ENCODE results near the gene CES2. TPM values are rescaled to one million over a fixed set of nuclear protein-coding genes. Genes with fewer than 3 reads are reported as not detected.
A peak's percentile ranks its signal among the peaks of the same experiment; 100 is the strongest.

CES2 gene
- total and polyA plus RNA-seq, 9 of the 15 experiments (the other 6 are each of a cell fraction or from before 2014, with no cell fraction given): 2.2 to 37.9 (median 24.4) TPM

DNA sequence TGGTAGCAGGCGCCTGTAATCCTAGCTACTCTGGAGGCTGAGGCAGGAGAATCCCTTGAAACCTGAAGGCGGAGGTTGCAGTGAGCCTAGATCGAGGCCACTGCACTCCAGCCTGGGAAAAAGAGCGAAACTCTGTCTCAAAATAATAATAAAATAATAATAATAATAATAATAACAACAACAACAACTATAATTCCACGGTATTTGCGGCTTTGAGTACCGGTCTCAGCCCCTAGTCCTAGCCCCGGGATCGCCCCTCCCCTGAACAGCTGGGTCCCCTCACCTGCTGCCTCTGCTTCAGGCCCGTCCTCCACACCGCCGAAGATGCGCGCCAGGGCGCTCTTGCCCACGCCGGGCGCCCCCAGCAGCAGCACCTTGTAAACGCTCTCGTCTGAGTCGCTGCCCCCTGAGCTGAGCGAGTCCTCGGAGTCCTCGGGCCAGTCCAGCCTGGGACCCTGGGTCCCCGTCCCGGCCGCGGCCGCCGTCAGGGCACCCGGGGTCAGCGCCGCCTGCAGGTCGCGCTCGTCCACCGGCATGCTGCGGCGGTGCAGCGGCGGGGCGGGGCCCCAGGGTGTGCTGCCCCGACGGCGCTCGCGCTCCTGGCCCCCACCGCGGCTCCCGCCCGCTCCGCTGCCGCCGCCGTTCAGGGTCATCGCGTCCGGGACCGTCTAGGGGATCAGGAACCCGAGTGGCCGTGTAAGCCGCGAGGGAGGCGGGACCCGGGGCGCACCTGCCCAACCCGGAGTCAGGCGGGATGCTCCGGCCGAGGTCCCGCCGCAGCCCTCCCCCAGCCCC, 10.6 kb upstream of the CES2 start (continued):
- TF ChIP-seq CLOCK (CRISPR knock-in tag; IDR thresholded peaks at IDR 0.05; ENCODE audit: borderline replicate concordance): no peak
- TF ChIP-seq CSDE1 (IDR thresholded peaks at IDR 0.05): no peak
- TF ChIP-seq, protein P1, sequence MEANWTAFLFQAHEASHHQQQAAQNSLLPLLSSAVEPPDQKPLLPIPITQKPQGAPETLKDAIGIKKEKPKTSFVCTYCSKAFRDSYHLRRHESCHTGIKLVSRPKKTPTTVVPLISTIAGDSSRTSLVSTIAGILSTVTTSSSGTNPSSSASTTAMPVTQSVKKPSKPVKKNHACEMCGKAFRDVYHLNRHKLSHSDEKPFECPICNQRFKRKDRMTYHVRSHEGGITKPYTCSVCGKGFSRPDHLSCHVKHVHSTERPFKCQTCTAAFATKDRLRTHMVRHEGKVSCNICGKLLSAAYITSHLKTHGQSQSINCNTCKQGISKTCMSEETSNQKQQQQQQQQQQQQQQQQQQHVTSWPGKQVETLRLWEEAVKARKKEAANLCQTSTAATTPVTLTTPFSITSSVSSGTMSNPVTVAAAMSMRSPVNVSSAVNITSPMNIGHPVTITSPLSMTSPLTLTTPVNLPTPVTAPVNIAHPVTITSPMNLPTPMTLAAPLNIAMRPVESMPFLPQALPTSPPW (CRISPR knock-in tag; IDR thresholded peaks at IDR 0.05): peak; percentile 53; the same call in 1 of the 2 replicates
- no peak for TF ChIP-seq TCF3 (CRISPR knock-in tag; IDR thresholded peaks at IDR 0.05)
- no peak for TF ChIP-seq BMI1 (IDR thresholded peaks at IDR 0.05; ENCODE audit: low read length)
- TF ChIP-seq CTCFL (IDR thresholded peaks at IDR 0.05; ENCODE audit: borderline replicate concordance, insufficient read depth, low read depth, low read length, poor library complexity, severe bottlenecking): peak; percentile 90
- TF ChIP-seq NR2C2 (CRISPR knock-in tag; IDR thresholded peaks at IDR 0.05): no peak
- TF ChIP-seq NR2C2 (tag; IDR thresholded peaks at IDR 0.05): 0 out of 2 replicates have a peak, but pooled peaks have one; percentile 13
- TF ChIP-seq TFAP4 (CRISPR knock-in tag; IDR thresholded peaks at IDR 0.05; ENCODE audit: borderline replicate concordance): peak; percentile 54; the same call in 1 of the 2 replicates
- TF ChIP-seq FOXA1 (IDR thresholded peaks at IDR 0.05; ENCODE audit: borderline replicate concordance): no peak
- TF ChIP-seq ZNF639 (CRISPR knock-in tag; conservative IDR thresholded peaks at IDR 0.05 in 1 of 2, IDR thresholded peaks at IDR 0.05 in 1 of 2): 0 out of 4 replicates have a peak, but pooled peaks of 1 of the 2 experiments have one; percentile 33
- TF ChIP-seq NONO (IDR thresholded peaks at IDR 0.05; ENCODE audit: low read depth in 2 of 2, low read length in 1 of 2): peak in 1 of 2 experiments; percentile 74; a peak in 2 of 4 replicates
- TF ChIP-seq, protein P2, sequence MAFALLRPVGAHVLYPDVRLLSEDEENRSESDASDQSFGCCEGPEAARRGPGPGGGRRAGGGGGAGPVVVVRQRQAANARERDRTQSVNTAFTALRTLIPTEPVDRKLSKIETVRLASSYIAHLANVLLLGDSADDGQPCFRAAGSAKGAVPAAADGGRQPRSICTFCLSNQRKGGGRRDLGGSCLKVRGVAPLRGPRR (CRISPR knock-in tag; IDR thresholded peaks at IDR 0.05): no peak
- TF ChIP-seq, protein P3, sequence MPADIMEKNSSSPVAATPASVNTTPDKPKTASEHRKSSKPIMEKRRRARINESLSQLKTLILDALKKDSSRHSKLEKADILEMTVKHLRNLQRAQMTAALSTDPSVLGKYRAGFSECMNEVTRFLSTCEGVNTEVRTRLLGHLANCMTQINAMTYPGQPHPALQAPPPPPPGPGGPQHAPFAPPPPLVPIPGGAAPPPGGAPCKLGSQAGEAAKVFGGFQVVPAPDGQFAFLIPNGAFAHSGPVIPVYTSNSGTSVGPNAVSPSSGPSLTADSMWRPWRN (IDR thresholded peaks at IDR 0.05; ENCODE audit: low read depth): no peak
